Liver (tissue), 3 donors: ENCODE results near the gene TMEM61.

Source experiments
- CTCF ChIP-seq: fragments of 150-350 bp; IDR thresholded peaks from 2 replicates; pipeline ENCODE4 v1.5.1; 2017; ENCODE audit warnings: improper control_type of control experiment, low read depth, low read length; ENCODE audit not compliant: missing input control
- FOXA1 ChIP-seq: IDR thresholded peaks from 2 replicates; pipeline ENCODE4 v1.6.1; 2016; ENCODE audit warnings: antibody characterized with exemption
- HNF4A ChIP-seq, 2 donors: conservative IDR thresholded peaks; 2 replicates each; pipeline ENCODE4 v1.6.1; 2016; ENCODE audit warnings: antibody characterized with exemption in 2 of 2, mild to moderate bottlenecking in 2 of 2
- JUND ChIP-seq, 2 donors: IDR thresholded peaks; 2 replicates each; pipeline ENCODE4 v1.6.1; 2016; ENCODE audit warnings: antibody characterized with exemption in 2 of 2
- NR2F2 ChIP-seq: IDR thresholded peaks from 2 replicates; pipeline ENCODE4 v1.6.1; 2016; ENCODE audit warnings: antibody characterized with exemption
- RAD21 ChIP-seq, 2 donors: IDR thresholded peaks; 2 replicates each; pipeline ENCODE4 v1.6.1; 2016; ENCODE audit warnings: antibody characterized with exemption in 2 of 2, mild to moderate bottlenecking in 2 of 2
- RXRA ChIP-seq, 2 donors: IDR thresholded peaks; 2 replicates each; pipeline ENCODE4 v1.6.1; 2017 to 2018; ENCODE audit warnings: antibody characterized with exemption in 2 of 2, mild to moderate bottlenecking in 1 of 2
- YY1 ChIP-seq: IDR thresholded peaks from 2 replicates; pipeline ENCODE4 v1.6.1; 2016; ENCODE audit warnings: antibody characterized with exemption, mild to moderate bottlenecking
- TF ChIP-seq, protein P1 (sequence below): IDR thresholded peaks from 2 replicates; pipeline ENCODE4 v1.6.1; 2016; ENCODE audit warnings: antibody characterized with exemption
- TF ChIP-seq, protein P2 (sequence below): IDR thresholded peaks from 2 replicates; pipeline ENCODE4 v1.6.1; 2016; ENCODE audit warnings: antibody characterized with exemption
- donor health status: healthy.
- donor health status: healthy.

- no peak for TF ChIP-seq CTCF
- TF ChIP-seq RAD21 (IDR thresholded peaks at IDR 0.05) = no peak
- TF ChIP-seq YY1 = no peak
- TF ChIP-seq, protein P1, sequence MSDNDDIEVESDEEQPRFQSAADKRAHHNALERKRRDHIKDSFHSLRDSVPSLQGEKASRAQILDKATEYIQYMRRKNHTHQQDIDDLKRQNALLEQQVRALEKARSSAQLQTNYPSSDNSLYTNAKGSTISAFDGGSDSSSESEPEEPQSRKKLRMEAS = no peak
- TF ChIP-seq, protein P2, sequence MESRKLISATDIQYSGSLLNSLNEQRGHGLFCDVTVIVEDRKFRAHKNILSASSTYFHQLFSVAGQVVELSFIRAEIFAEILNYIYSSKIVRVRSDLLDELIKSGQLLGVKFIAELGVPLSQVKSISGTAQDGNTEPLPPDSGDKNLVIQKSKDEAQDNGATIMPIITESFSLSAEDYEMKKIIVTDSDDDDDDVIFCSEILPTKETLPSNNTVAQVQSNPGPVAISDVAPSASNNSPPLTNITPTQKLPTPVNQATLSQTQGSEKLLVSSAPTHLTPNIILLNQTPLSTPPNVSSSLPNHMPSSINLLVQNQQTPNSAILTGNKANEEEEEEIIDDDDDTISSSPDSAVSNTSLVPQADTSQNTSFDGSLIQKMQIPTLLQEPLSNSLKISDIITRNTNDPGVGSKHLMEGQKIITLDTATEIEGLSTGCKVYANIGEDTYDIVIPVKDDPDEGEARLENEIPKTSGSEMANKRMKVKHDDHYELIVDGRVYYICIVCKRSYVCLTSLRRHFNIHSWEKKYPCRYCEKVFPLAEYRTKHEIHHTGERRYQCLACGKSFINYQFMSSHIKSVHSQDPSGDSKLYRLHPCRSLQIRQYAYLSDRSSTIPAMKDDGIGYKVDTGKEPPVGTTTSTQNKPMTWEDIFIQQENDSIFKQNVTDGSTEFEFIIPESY = no peak
- no peak for TF ChIP-seq HNF4A (conservative IDR thresholded peaks at IDR 0.05)
- no peak for TF ChIP-seq JUND (IDR thresholded peaks at IDR 0.05)
- TF ChIP-seq NR2F2 = no peak
- no peak for TF ChIP-seq FOXA1
- no peak for TF ChIP-seq RXRA (IDR thresholded peaks at IDR 0.05)
These were observed 9.8 kb downstream of the TMEM61 start for GRCh38 chr1:54989968-54990810.
